ENCODE results near the gene PCSK5.
"Not testable (repeated sequence)": the region's sequence is repeated elsewhere in the genome, so short reads cannot be mapped to it uniquely, and the experiment has no call there.

Gene PCSK5

DNA sequence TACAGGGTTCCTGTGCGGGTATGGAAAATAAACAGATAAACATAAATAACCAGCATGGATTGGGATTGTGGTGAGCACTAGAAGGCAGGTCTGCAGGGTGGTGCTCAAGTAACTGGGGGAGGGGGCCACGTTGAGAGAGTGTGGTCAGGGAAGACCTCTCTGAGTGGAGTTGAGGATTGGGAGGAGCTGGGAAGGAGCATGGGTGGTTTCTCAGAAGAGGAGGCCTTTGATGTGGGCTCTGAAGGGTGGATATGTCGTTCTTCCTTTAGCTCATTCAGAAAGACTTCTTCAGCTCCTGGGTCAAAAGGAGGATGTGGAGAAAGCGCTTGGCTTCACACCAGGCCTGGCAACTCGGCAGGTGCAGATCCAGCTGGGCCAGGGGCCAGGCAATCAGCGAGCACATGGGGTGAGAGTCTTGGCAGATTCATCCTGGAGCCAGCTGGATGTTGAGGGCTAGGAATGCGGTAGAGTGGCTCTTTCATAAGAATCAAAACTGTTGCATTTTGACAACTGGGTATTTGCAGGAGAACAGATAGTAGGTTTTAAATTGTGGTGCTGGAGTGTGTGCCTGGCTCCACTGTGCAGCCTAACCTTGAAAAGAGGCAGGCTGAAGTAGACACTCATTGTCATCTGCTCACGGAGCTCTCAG lies 71.7 kb downstream of the PCSK5 start:
- Mint-ChIP-seq H3K4me3 (no peak overlapping the region), H3K27me3 (no peaks in the 10 kb centered on the region), H3K4me1 (peaks cover 55% of the 10 kb centered on the region), H3K27ac (peak overlapping the region; percentile 71), H3K9me3 (no peaks in the 10 kb centered on the region), H3K36me3 (peaks cover 7% of the 10 kb centered on the region)

DNA sequence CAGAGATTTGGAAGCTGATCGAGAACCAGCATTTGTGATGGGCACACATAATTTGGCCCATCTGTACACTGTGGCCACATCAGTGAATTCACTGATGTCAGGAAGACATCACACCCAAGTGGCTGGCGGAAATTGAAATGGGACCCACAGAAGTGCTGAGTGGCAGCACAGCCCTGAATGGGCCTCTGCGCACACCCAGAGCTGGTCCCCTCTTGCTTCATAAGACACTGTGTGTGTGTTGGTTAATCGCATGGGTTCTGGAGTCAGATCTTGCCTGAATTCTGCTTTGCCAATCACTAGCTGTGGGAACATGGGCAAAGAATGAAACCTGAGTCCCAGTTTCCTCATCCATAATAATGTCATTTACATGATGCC lies 72.2 kb downstream of the PCSK5 start:
- H3K4me3 Mint-ChIP-seq = no peak overlapping the region

DNA sequence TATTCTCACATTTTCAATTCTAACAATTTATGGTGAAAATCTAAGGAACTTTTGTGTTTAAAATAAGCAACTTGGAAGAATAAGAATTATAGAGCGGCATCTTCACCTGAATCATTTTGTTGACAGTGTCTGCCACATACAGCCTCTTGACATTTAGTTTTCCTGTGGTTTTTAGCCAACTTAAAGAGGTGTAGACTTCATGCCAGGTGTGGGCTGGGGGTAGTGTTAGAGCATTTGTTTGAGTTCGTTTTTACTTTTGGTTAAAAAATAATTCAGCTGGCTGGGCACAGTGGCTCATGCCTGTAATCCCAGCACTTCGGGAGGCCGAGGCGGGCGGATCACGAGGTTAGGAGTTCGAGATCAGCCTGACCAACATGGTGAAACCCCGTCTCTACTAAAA lies 72.8 kb downstream of the PCSK5 start:
- not testable (repeated sequence) for H3K27ac Mint-ChIP-seq, H3K27me3 Mint-ChIP-seq, H3K4me3 Mint-ChIP-seq, H3K9me3 Mint-ChIP-seq
- H3K36me3 Mint-ChIP-seq = peaks cover 11% of the 10 kb centered on the region
- H3K4me1 Mint-ChIP-seq = peaks cover 50% of the 10 kb centered on the region

More for the DNA sequence above, 72.2 kb downstream of the PCSK5 start:
- Mint-ChIP-seq H3K4me1 (peaks cover 53% of the 10 kb centered on the region), H3K27me3 (no peaks in the 10 kb centered on the region), H3K27ac (peak overlapping the region; percentile 26), H3K9me3 (no peaks in the 10 kb centered on the region), H3K36me3 (peaks cover 9% of the 10 kb centered on the region)

DNA sequence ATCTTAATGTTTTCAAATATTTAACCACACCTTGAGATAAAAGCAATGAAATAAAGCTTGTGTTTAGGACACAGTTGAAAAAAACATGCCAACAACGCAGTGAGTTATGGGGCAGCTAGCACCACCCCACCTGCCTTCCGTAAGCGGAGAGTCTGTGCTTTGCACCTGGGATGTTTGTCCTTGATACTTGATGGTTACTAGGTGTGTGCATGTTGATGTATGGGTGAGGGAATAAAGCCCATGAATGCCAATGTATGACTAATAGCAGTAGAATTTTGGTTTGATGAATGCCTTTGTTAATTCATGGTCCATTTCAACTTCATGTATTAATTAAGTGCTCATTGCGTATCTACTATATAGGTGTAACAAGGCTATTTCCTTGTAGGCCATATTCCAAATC lies 74.0 kb downstream of the PCSK5 start:
- H3K4me3 Mint-ChIP-seq = no peak overlapping the region
- peaks cover 9% of the 10 kb centered on the region for H3K36me3 Mint-ChIP-seq
- H3K27me3 Mint-ChIP-seq = no peaks in the 10 kb centered on the region
- H3K4me1 Mint-ChIP-seq = peaks cover 41% of the 10 kb centered on the region
- H3K9me3 Mint-ChIP-seq = no peaks in the 10 kb centered on the region
- H3K27ac Mint-ChIP-seq = no peak overlapping the region

DNA sequence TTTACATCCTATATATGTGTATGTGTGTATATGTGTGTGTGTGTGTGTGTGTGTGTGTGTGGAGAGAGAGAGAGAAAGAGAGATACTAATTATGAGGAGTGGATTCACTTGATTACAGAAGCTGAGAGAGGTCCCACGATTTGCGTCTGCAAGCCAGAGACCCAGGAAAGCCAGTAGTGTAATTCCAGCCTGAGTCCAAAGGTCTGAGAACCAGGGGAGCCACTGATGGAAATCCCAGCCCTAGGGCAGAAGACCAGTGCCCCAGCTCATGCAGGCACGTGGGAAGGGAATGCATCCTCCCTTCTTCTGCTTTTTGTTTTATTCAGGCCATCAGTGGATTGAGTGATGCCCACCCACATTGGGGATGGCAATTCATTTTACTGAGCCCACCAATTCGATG lies 74.8 kb downstream of the PCSK5 start:
- Mint-ChIP-seq H3K27ac (no peak overlapping the region), H3K4me3 (no peak overlapping the region), H3K4me1 (peaks cover 33% of the 10 kb centered on the region), H3K9me3 (no peaks in the 10 kb centered on the region), H3K27me3 (no peaks in the 10 kb centered on the region), H3K36me3 (peaks cover 8% of the 10 kb centered on the region)

DNA sequence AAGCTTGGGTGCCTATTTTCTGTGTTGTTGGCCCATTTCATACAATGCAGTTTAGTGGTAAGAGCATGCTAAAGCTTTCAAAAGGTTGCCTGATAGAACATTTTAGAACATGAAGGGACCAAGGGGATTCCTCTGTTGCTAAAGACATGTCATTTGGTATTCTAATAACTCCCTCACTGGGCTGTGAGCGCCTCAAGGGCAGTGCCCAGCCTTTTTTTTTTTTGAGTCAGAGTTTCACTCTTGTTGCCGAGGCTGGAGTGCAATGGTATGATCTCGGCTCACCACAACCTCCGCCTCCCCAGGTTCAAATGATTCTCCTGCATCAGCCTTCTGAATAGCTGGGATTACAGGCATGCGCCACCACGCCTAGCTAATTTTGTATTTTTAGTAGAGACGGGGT lies 77.1 kb downstream of the PCSK5 start:
- Mint-ChIP-seq H3K9me3 (peaks cover 6% of the 10 kb centered on the region), H3K4me1 (peaks cover 23% of the 10 kb centered on the region), H3K27me3 (no peaks in the 10 kb centered on the region), H3K36me3 (peaks cover 22% of the 10 kb centered on the region), H3K4me3 (no peak overlapping the region), H3K27ac (no peak overlapping the region)

DNA sequence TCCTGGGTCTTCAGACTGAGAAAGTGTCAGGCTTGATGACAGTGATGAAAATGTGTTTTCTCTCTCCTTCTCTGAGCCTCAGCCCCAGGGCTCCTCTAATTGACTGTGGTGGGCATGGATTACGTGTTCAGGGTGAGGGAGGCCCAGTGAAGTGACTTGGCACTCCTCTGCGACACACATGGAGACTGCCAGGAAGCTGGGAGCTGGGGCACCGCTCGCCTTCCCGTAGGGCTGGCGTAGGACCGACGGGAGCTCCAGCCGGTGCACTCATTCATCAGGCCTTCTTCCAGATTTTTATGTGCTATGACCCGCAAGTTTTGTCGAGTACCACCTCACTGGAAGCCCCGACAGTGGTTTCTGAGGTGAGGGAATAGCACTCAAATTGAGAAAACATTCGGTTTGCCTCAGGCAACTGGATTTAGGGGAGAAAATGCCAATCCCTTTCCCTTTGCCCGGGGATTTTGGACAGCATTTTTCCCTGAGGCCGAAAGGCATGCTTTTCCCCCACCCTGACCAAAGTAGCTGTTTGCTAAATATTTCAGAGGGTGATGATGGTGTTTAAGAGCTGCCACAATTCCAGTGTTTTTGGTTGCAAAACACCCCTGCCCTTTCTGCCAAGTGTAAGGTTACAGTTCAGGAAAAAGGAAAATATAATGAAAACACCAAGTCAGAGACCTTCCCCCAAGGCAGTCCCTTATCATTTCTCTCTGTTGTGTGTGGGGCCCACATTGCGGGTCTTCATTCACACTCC lies 83.7 kb downstream of the PCSK5 start:
- Mint-ChIP-seq H3K36me3 (peaks cover 14% of the 10 kb centered on the region), H3K4me1 (peaks cover 46% of the 10 kb centered on the region), H3K4me3 (no peak overlapping the region), H3K27me3 (no peaks in the 10 kb centered on the region), H3K9me3 (peaks cover 6% of the 10 kb centered on the region), H3K27ac (no peak overlapping the region)

DNA sequence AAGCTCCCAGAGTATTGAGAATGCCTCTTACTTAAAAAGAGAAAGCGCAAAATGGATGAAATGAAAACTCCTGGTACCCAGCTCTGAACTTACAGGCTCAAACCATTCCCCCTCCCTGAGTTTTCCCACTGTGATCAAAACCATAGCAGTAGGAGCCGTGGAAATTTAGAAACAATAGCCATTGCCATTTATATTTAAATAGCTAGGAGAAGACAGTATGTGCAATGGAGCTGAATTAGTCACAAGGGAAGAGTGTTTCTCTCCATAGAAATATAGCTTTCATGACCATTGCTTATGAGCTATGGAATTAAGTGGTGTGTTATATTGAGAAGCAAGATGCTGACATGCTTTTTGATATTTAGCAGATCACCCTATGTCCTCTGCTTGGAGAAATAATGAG lies 84.6 kb downstream of the PCSK5 start:
- no peaks in the 10 kb centered on the region for H3K27me3 Mint-ChIP-seq
- H3K27ac Mint-ChIP-seq = no peak overlapping the region
- H3K36me3 Mint-ChIP-seq = peaks cover 14% of the 10 kb centered on the region

DNA sequence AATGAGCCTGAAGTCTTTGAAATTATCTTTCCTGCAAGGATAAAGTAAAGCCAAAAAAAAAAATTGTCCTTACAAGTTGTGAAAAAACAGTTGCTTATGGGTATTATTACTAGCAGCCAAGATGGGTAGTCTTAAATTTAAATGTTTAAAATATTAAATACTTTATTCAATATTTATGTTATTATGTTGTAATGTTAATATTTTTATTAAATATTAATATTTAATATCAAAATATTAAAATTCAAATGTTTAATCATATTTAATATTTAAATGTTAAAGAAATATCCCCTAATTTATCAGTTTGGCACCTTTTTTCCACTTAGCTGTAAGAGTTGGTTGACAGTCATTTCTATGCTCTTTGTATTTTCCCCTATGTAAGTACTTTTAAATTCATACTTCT lies 86.1 kb downstream of the PCSK5 start:
- Mint-ChIP-seq H3K9me3 (no peaks in the 10 kb centered on the region), H3K4me1 (peaks cover 63% of the 10 kb centered on the region), H3K27ac (no peak overlapping the region), H3K4me3 (peak overlapping the region; percentile 47), H3K36me3 (peaks cover 11% of the 10 kb centered on the region), H3K27me3 (no peaks in the 10 kb centered on the region)

More for the DNA sequence above, 84.6 kb downstream of the PCSK5 start:
- peaks cover 55% of the 10 kb centered on the region for H3K4me1 Mint-ChIP-seq
- H3K9me3 Mint-ChIP-seq = peaks cover 6% of the 10 kb centered on the region
- H3K4me3 Mint-ChIP-seq = no peak overlapping the region

DNA sequence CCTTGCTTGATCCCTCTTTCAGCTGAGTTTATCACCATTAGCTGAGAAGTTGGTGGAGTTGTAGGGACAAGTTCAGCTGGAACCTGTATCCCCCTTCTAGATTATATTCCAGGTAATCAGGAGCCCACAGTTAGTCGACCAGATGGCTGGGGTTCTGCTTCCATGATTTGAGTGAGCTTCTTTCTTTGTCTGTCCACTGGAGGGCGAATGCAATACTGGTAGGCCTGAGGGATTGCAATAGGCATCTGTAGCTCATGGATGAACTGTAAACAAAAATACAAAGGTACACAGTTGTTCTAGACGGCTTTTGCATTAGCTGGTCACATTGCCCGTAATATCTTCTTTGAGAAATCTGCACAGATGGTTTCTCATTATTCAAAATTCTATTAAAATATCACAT lies 88.9 kb downstream of the PCSK5 start:
- H3K4me3 Mint-ChIP-seq = no peak overlapping the region
- peaks cover 60% of the 10 kb centered on the region for H3K4me1 Mint-ChIP-seq
- H3K27ac Mint-ChIP-seq = no peak overlapping the region
- no peaks in the 10 kb centered on the region for H3K9me3 Mint-ChIP-seq
- H3K36me3 Mint-ChIP-seq = peaks cover 2% of the 10 kb centered on the region
- H3K27me3 Mint-ChIP-seq = no peaks in the 10 kb centered on the region

DNA sequence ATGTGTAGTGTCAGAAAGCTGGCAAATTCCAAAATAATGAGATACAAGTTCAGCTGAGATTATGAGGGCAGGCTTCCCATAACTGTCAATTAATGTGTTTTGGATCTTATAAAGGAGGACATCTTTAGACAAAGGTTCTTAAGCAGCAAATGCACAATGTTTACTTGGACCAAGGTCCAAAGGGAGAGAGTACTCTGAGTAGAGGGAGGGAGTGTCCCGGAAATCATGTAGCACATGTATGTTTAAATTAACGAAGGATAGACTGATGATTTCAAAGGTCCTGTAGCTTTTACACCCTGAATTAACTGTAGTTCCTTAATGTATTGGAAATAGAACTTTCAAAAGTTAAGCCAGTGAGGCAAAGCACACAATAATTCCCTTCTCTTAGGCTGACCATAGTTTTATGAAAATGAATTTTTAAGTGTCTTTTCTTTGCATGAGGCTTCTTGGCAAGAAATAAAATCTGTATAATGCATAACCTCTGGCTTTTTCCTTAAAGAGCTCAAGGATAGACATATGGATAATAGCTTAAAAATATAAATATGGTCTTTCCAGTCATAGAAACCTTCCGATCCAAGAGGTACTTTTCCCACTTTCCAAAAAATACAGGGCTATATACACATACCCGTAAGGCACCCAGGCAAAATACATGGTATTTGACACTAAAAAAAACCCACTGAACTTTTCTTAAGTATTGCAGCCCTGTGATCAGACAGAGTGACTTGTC lies 93.0 kb downstream of the PCSK5 start:
- H3K9me3 Mint-ChIP-seq = no peaks in the 10 kb centered on the region
- no peaks in the 10 kb centered on the region for H3K27me3 Mint-ChIP-seq
- H3K27ac Mint-ChIP-seq = no peak overlapping the region
- no peak overlapping the region for H3K4me3 Mint-ChIP-seq
- H3K4me1 Mint-ChIP-seq = peaks cover 35% of the 10 kb centered on the region
- peaks cover 11% of the 10 kb centered on the region for H3K36me3 Mint-ChIP-seq

DNA sequence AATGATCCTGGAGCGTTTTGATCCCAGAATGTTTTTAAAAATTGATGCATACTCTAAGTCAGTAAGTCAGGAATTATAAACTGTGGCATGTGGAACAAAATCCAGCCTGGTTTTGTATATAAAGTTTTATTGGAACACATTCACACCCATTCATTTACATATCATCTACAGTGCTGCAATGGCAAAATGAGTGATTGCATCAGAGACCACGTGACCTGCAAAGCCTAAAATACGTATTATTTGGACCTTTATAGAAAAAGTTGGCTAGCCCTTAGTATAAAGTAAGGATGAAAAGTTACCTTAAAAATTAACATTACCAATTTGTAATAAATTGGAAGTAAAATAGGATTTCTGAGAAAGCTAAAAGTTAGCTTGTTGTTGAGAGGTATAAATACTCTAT lies 95.0 kb downstream of the PCSK5 start:
- no peaks in the 10 kb centered on the region for H3K9me3 Mint-ChIP-seq
- peaks cover 16% of the 10 kb centered on the region for H3K36me3 Mint-ChIP-seq
- peaks cover 36% of the 10 kb centered on the region for H3K4me1 Mint-ChIP-seq
- no peak overlapping the region for H3K4me3 Mint-ChIP-seq
- H3K27ac Mint-ChIP-seq = no peak overlapping the region
- no peaks in the 10 kb centered on the region for H3K27me3 Mint-ChIP-seq

DNA sequence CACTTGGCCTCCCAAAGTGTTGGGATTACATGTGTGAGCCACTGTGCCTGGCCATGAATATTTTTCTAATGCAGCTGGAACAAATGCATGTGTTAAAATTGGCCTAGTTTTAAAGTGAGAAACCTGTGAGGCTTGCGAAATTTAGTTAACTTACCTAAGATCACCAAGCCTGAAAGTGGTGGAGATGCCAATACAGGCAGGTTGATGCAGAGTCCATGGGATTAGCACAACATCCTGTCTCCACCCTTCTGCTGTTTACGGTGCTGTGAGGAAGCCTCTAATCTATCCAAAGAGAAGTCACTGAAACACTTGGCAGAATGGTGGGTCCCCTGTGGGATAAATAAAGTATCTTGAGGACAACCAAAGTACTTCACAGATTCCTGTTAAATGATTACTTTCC lies 98.2 kb downstream of the PCSK5 start:
- peaks cover 28% of the 10 kb centered on the region for H3K36me3 Mint-ChIP-seq
- H3K27me3 Mint-ChIP-seq = no peaks in the 10 kb centered on the region
- peaks cover 9% of the 10 kb centered on the region for H3K9me3 Mint-ChIP-seq
- peaks cover 39% of the 10 kb centered on the region for H3K4me1 Mint-ChIP-seq
- H3K27ac Mint-ChIP-seq = no peak overlapping the region
- H3K4me3 Mint-ChIP-seq = no peak overlapping the region

DNA sequence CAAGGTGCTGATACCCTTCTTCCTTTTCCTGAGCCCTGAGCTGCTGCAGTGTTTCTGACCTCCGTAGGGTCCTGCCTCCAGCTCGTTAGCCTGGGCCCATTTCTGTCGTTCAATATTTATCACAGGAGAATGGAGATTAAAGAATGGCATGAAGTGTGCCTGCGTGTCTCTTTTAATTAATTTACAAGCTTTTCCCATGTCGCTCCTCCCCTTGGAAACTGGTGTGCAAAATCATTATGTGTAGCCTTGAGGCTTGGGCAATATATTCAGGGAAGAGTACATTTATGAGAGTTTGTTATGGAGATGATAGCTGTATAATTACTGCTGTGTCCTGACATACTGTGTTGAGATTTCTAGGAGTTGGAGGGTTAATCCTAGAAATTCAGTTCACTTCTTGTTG lies 99.7 kb downstream of the PCSK5 start:
- peaks cover 14% of the 10 kb centered on the region for H3K9me3 Mint-ChIP-seq
- H3K27ac Mint-ChIP-seq = no peak overlapping the region
- H3K27me3 Mint-ChIP-seq = no peaks in the 10 kb centered on the region
- peaks cover 37% of the 10 kb centered on the region for H3K36me3 Mint-ChIP-seq
- H3K4me3 Mint-ChIP-seq = no peak overlapping the region
- peaks cover 54% of the 10 kb centered on the region for H3K4me1 Mint-ChIP-seq

DNA sequence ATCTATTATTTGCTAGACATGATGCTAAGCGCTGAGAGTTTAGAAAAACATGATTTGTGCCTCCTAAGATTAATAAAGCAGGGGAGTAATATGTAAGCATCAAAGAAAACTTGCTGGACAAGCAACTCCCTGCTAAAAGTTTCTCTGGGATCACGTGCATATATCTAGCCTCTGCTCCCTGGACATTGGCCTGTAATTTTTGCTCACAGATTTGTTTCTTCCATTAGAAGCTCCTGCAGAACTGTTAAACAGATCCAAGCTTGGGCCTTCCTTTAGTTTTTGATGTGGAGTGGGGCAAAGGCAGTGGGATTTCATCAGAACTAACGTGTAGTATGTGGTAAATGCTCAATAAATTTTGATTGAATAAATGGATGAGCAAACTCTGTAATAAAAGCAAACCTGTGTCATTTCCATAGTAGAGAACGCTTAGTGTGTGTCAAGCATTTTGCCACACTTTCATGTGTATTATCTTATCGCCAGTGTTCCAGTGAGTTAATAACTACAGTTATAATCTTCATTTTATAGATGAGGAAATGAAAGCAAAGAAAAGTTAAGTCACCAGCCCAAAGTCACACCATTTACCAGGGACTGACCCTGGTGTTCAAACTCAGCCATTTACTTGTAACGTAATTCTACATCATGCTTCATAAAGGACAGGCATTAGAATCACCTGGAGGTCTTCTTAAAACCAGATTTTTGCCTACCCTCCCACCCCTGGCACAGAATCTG lies 100.3 kb downstream of the PCSK5 start:
- H3K4me1 Mint-ChIP-seq = peaks cover 59% of the 10 kb centered on the region

More for the DNA sequence above, 100.3 kb downstream of the PCSK5 start:
- H3K36me3 Mint-ChIP-seq = peaks cover 37% of the 10 kb centered on the region
- H3K27ac Mint-ChIP-seq = no peak overlapping the region
- H3K4me3 Mint-ChIP-seq = no peak overlapping the region
- H3K9me3 Mint-ChIP-seq = peaks cover 14% of the 10 kb centered on the region
- no peaks in the 10 kb centered on the region for H3K27me3 Mint-ChIP-seq

All from activated naive CD4-positive, alpha-beta T cell treated with anti-CD3 and anti-CD28 coated beads, Interleukin-2, amount 50 U/mL, for 24 hours (primary cell).